ENCODE data around the gene OTULIN. TPM values are rescaled to one million over a fixed set of nuclear protein-coding genes. Genes with fewer than 3 reads are reported as not detected.

Gene OTULIN
- total RNA-seq, 1 donor from 2014 or later: 27.1 TPM

DNA sequence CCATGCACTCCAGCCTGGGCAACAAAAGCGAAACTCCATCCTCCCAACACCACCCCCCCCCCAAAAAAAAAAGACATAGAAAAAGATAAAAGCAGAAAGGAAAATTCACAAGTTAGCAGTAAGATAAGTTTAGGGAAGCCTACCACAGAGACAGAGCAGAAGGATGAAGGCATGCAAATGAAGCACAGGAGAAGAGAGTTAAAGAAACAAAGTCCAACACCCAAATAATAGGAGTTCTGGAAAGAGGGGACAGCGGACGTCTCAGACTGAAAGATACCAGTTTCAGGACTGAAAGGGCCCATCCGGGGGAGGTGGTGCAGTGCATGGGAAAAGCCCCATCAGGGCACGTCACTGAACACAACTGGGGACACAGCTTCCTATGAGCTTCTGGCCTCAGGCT, 54.3 kb downstream of the OTULIN start:
- peak; percentile 37 for DNase-seq (ENCODE audit: low spot score)

DNA sequence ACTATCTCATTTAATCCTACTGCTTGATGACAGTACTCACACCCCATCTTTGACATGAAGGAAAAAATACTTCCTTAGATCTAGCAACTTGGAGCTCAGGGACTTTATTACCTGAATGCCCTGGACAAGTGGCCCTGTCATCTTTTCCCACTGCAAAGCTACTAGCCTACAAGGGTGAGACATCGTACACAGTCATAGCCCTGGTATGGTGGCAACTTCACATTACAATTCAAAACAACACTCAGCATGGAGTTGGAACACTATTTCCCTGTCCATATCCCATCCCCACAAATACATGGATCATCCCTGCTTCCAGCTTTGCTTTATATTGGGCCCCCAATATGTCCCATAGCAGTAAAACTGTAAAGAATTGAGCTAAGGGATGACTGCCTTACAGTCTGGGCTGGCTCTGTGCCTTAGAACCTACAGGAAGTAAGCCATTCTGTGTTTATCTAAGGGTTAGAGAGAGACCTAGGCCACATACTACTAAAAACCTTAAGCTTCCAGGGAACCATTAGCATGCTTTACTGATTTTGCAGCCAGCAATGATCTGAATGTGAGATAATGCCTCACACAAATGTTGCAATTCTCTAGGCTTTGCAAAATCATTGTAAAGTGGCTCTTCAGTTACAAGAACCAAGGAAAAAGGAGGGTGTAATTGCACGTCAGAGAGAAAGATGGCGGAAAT, 55.9 kb downstream of the OTULIN start:
- peak; percentile 6 for DNase-seq (ENCODE audit: low spot score)

- no peak for DNase-seq (ENCODE audit: low spot score)
These were observed 57.6 kb downstream of the OTULIN start for GRCh38 chr5:14721990-14722656.

DNA sequence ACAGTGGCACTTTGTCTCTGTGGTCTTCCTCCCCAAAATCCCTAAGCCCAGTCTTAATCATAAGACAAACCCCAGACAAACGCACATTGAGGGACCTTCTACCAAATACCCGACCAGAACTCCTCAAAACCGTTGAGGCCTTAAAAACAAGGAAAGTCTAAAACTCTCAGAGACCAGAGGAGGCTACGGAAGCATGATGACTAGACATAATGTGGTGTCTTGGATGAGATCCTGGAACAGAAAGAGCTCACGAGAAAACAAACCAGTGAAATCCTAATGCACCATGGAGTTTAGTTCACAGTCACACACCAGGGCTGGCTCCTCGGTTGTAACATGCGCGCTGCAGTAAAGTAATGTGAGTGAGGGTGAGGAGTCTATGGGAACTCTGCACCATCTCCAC, 58.4 kb downstream of the OTULIN start:
- DNase-seq (ENCODE audit: low spot score): no peak

GRCh38 chr5:14723701-14724132, 59.2 kb downstream of the OTULIN start:
- no peak for DNase-seq (ENCODE audit: low spot score)

- DNase-seq (ENCODE audit: low spot score): no peak
These were observed 60.1 kb downstream of the OTULIN start for GRCh38 chr5:14724633-14725032.

DNA sequence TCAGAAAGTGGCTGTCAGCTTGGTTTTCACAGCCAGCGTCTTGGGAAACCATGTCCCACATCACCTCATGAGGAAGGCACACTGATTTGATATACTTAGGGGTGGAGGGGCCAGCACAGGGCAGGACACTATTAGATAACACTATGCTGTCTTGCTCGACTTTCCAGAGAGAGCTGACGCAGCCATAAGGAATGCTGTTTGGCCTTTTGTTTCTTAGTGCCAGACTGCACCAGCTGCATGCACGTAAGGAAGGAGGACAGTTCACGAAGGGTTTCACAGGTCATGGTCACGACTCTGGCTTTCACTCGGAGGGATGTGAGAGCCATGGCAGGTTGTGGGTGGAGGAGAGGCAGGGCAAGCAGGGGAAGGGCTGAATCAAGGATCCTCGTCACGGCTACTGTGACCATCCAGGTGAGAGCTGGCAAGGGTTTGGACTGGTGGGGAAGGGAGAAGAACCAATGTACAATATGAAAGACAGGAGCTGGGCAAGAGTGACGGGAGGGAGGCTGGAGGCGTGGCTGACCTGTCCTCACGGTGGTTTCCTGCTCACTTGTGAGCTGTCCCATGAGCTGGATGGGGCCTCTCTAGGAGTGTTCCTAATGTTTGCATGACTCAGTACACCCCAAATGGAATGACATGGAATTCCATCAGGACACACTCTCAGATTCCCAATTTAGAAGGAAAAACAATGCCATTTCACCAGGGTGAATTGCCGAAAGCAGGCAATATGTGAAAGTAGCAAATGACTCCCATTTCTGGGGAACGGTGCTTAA, 61.7 kb downstream of the OTULIN start:
- peak; percentile 64 for DNase-seq (ENCODE audit: low spot score)

DNA sequence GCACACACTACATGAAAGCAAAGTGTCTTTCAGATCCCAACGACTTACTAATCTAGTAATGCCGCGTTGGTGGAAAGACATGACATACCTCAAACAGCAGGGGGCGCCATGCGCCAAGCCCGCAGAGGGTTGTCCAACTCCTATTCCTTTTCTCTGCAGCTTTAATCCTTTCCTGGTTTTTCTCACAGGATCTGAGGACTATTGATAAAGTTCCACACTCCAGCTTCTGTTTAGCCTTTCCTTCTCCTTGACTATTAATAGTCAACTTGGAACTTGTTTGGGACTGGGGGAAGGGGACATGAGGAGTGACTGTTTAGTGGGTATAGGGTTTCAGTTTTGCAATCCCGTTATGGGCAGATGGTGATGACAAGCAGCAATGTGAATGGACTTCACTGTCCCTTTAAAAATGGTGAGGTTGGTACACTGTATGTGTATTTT, 62.9 kb downstream of the OTULIN start:
- DNase-seq (ENCODE audit: low spot score): peak; percentile 92

- DNase-seq (ENCODE audit: low spot score): peak; percentile 4
These were observed 63.5 kb downstream of the OTULIN start for GRCh38 chr5:14727928-14728458.

DNA sequence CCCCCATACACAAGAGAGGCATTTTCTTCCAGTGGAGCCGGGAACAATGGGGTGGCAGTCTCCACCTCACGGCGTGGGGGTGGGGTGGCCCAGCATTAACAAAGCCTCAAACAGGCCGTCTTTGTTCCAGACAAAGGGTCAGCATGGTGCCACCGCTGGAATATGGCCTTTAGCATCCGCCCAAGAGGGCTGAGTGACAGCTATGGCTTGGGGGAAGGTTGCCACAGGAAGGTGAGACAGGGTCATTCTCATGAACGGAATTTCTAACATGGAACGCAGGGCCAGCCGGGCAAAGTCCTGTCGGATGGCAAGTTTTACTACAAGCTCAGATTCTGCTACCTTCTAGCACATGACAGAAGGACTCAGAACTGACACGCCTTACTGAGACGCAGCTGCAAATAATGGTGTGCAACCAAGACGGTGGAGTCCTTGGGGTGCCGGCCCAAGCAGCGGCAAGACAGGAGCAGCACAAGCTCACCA, 64.0 kb downstream of the OTULIN start:
- peak; percentile 73 for DNase-seq (ENCODE audit: low spot score)

DNA sequence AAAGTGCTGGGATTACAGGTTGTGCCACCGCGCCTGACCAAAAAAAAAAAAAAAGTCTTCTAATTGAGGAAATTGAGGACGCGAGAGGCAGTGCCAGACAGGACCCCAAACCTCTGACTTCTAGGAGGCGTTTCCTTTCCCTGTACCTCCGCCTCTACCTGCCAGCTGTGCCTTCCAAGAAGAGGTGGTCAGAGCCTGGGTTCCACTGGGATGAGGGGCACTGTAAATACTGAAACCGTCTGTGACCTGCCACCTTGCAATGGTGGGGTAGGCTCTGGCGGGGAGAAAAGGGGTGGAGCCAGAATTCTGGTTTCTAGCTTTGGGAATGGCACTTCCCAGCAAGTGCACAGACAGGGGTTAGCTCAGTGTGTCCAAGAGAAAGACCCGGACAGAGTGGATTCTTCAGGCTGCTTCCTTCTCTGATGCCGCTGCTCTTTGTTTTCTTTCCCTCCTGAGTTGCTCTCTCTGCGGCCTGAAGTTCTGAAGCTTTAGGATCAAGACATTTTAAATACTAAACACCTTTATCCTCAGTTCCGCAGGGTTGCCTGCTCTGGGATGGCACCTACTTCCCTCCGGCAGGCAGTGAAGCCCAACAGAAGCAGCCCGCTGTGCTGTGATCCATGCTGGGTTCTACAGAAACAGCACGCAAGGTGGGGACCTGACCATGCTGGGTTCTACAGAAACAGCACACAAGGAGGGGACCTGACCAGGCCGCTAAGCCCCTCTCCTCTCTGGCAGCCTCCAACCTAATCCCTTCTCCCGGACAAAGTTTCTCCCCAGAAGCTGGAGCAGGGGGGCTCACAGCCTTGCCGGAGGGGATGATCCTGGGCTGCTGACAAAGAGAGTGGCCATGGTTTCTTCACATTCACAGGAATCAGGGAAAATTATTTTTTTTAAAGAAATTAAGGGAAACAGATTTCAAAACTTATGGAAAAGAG, 65.2 kb downstream of the OTULIN start:
- DNase-seq (ENCODE audit: low spot score): peak; percentile 73

DNA sequence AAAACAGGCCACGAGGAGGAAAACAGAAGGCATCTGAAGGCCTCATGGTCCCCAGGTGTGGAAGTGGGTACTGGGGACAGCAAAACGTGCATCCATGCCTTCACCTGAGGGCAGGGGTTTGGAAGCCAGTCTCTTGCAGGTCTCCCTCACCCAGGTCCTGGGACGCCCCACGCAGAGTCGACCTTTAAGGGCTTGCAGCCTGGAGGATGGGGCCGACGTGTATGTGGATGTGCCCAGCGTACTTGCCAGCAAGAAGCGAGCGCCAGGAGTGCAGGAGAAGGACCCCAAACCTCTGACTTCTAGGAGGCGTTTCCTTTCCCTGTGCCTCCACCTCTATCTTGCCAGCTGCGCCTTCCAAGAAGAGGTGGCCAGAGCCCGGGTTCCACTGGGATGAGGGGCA, 65.9 kb downstream of the OTULIN start:
- DNase-seq (ENCODE audit: low spot score): no peak

GRCh38 chr5:14730881-14731280, 66.4 kb downstream of the OTULIN start:
- no peak for DNase-seq (ENCODE audit: low spot score)

- no peak for DNase-seq (ENCODE audit: low spot score)
These were observed 68.5 kb downstream of the OTULIN start for GRCh38 chr5:14732991-14733390.

- DNase-seq (ENCODE audit: low spot score): no peak
These were observed 69.1 kb downstream of the OTULIN start for GRCh38 chr5:14733661-14734060.

GRCh38 chr5:14734396-14734795, 69.9 kb downstream of the OTULIN start:
- DNase-seq (ENCODE audit: low spot score): no peak

DNA sequence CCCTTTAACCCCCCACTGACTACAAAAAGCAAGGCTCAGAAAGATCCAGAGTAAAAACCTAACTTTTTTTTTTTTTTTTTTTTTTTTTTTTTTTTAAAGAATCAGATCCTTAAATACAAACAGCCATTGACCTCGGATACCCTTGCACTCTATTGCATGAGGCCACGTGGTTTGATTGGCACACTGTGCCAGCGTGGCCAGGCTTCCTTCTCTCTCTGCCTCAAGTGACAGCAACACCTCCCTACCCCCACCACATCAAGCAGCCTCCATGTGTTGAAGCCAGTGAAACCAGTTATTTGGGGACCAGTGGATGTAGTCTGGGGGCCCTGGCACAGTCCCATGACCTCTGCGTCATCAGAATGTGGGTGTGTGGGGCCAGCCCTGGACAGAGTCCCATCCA, 71.4 kb downstream of the OTULIN start:
- DNase-seq (ENCODE audit: low spot score): no peak

GRCh38 chr5:14737291-14737690, 72.8 kb downstream of the OTULIN start:
- no peak for DNase-seq (ENCODE audit: low spot score)

GRCh38 chr5:14738050-14738449, 73.5 kb downstream of the OTULIN start:
- no peak for DNase-seq (ENCODE audit: low spot score)

DNA sequence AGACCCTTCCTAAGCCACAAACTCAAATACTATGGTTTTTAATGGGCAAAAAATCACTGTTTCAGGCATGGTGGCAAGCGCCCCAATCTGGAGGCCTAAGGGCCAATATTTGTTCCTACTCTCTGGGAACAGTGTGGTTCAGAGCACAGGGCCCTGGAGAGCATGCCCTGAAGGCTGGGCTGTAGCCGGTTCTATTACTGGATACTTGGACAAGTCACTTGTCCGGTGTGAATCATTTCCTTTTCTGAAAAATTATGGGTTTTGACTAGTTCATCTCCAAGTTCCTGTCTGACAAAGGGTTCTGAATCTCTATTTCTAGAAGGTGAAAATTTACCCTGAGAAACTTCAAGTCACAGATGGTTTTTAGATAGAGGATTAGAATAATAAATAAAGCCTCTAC, 75.0 kb downstream of the OTULIN start:
- DNase-seq (ENCODE audit: low spot score): no peak

GRCh38 chr5:14739981-14740380, 75.5 kb downstream of the OTULIN start:
- no peak for DNase-seq (ENCODE audit: low spot score)
